GM21423 (cell line): ENCODE results near the gene HGD.
"Not testable (repeated sequence)": the region's sequence is repeated elsewhere in the genome, so short reads cannot be mapped to it uniquely, and the experiment has no call there.

Experiments used
- ATAC-seq: cut with Tn5 transposase; IDR thresholded peaks from one replicate; pipeline ENCODE4 v1.9.1; 2021; ENCODE audit warnings: mild to moderate bottlenecking, moderate library complexity; ENCODE audit not compliant: unreplicated experiment

The HGD gene, protein sequence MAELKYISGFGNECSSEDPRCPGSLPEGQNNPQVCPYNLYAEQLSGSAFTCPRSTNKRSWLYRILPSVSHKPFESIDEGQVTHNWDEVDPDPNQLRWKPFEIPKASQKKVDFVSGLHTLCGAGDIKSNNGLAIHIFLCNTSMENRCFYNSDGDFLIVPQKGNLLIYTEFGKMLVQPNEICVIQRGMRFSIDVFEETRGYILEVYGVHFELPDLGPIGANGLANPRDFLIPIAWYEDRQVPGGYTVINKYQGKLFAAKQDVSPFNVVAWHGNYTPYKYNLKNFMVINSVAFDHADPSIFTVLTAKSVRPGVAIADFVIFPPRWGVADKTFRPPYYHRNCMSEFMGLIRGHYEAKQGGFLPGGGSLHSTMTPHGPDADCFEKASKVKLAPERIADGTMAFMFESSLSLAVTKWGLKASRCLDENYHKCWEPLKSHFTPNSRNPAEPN

DNA sequence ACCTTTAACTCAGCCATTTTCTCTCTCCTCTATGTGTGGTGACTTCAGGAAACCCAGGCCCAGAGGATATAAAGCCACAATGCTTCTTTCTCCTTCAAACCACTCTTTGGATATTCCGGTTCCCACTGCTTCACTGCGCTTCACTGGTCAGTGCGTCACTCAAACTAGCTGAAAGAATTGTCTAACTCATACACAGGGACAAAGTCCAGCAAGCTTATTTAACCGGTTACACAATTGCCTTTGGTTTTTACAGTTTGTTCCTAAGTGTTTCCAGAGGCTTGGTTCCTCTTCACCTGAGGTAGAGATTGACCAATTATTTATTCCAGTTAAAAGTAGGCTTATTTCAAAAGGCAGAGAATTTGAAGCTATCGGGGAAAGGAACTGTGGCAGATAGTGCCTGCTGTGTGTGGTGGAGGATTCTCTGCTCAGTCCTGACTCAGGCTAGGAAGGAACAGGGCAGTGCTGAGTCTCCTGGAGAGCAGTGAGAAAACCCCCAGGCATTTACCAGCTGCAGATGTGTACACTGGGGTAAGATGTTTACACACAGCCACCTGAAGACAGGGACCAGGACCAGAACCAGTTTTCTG is at the start of gene HGD:
HGD (minus strand) TSS at position 145 of the 587 bp plus-strand sequence; CDS start at position 17, 128 bp downstream.
- ATAC-seq, result no peak

DNA sequence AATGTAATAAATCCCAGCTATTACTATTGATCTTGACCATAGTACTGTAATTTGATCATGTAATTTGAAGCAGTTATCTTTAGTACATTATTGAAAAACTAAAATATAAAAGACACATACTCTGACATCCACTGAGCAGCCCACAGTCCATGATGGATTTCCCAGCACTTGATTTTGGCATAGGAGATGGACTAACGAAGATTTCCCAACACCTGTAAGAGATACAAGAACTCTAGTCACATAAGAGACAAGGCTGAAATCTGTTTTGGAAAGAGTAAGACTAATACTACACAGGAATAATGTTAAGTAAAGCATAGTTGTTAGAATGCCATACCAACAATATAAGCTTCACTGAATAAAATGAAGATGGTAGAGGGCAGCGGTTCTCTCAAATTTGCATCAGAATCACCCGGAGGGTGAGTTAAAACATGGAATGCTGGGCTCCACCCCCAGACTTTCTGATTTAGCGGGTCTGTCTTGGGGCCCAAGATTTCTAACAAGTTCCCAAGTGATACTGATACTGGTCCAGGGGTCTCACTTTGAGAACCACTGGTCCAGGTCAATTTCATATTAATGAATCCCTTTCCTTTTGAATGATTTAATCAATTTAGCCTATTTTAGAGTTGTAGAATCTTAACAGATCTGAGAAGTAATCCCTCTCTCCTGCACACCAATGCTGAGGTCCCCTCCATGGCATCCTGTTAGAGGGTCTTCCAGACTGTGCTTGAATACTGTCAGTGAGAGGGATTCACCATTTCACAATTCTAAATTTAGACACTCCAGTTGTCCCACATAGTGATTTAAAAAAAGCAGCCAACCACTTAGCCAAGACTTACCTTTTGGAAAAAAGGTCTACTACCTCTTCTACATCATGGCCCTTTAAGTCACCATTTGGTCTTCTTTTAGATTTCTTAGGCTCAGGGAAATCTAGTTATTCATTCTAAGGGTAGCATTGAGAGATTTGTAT is 48.8 kb upstream of the HGD start:
- no peak for ATAC-seq

DNA sequence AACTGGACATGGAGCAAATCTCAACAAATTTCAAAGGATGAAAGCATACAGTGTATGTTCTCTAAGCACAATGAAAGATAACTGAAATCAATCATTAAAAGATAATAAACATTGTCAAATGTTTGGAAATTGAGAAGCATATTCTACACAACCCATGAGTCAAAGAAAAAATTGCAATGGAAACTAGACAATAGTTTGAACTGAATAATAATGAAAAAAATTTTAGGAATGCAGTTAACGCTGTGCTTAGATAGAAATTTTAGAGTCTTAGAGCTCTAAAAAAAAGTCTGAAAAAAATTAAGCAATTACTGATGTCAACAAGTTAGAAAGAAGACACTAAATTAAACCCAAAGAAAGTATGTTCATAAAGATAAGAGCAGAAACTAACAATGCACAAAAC is 44.8 kb upstream of the HGD start:
- no peak for ATAC-seq

DNA sequence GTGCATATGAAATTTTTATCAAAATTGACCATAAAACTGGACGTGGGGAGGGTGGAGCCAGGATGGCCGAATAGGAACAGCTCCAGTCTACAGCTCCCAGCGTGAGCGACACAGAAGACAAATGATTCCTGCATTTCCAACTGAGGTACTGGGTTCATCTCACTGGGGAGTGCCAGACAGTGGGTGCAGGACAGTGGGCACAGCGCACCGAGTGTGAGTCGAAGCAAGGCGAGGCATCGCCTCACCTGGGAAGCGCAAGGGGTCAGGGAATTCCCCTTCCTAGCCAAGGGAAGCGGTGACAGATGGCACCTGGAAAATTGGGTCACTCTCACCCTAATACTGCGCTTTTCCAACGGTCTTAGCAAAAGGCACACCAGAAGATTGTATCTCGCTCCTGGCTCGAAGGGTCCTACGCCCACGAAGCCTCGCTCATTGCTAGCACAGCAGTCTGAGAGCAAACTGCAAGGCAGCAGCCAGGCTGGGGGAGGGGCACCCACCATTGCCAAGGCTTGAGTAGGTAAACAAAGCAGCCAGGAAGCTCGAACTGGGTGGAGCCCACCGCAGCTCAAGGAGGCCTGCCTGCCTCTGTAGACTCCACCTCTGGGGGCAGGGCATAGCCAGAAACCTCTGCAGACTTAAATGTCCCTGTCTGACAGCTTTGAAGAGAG is 37.3 kb upstream of the HGD start:
- not testable (repeated sequence) for ATAC-seq

DNA sequence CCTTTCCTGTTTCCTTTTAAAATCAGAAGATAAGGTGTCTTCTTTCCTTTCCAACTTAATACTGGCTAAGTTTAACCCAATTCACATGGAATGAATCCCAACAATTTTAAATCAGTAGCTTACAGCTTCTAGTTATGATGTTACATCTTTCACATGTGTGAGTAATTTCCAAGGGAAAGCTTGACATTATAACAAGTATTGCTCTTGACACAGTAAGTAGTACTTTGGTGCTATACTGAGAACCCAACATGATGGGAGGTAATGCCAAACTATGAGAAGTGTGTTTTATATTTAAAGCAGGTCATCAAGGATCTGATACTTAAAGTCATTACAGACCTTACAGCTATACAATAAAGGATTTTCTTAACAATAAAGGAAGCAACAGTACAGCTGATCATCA is 31.2 kb upstream of the HGD start:
- ATAC-seq, result no peak

DNA sequence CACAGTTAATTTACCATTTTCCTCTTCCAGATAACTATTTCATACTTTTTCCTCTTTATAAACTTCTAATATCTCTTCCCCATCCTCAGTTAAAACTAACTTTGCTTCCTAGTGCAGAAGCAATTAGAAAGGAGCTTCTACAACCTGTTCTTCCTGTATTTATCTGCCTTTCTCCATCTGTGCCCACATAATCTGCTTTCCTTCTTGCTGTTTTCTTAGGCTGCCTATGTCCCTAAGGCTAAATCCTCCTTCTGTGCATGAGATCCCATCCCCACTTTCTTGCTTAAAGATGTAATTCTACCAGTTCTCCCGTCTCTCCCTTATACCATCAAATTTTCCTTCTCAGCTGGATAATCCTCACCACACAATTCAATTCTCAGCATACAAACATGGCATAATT is 28.3 kb upstream of the HGD start:
- no peak for ATAC-seq

DNA sequence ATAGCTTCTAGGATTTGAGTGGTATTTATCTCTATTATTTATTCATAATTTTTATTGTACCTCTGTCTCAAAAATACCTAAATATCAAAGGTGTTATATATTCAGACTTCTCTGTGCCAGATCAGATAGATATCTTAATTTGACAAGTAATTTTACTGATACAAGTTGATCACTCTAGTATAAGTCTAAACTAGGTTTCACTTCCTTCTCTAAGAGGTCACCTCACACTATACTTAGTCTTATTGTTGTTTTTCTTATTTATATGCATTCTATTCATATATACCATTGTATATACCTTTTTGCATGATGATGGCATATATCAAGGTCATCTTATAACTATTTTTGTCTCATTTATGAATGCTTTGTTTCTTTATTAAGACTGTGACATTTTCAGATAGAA is 26.4 kb upstream of the HGD start:
- ATAC-seq, result no peak

DNA sequence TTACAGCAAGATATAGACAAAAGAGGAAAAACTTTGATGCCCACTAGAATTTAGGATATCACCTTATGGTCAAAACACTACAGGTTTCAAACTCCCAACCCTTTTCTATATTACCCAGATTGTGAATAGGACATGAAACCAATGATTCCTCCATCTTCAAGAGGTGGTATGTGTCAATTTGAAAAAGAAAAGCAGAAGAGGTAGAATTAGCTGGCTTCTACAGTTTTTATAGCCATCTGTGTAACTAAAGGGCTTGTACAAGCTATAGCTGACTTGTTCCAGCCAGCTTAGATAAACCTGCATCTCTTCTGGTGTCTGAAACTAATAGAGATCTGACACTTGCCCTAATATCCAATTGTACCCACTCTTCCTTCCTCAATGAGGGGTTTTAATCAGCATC is 24.9 kb upstream of the HGD start:
- no peak for ATAC-seq

DNA sequence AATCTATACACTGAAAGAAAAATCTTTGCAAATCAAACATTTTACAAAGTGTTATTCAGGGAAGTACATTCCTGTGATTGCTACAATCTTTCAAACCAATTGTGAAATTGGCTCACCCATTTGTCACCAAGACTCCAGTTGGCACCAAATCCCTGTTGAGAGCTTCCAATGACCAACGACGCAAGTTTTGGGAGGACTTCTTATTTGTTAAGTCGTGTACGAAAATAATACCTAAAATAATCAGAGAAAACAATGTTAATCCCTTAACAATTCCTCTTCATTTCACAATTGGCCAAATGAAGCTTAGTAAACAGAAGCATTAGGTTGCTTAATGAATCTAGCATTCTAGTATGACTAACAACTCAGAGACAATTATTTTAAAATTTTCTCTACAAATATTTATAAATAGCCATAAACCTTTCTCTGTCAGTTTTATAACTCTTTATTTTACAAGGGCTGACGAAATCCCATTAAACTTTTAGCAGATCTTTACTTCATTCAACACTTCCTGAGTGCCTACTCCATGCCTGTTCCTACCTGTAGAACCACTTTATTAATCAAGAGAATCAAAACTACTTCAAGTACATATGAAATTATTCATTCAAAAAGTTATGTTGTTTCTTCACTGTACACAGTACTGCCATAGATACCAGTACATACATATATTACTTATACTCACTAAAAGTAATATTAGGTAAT is 24.0 kb upstream of the HGD start:
- no peak for ATAC-seq

DNA sequence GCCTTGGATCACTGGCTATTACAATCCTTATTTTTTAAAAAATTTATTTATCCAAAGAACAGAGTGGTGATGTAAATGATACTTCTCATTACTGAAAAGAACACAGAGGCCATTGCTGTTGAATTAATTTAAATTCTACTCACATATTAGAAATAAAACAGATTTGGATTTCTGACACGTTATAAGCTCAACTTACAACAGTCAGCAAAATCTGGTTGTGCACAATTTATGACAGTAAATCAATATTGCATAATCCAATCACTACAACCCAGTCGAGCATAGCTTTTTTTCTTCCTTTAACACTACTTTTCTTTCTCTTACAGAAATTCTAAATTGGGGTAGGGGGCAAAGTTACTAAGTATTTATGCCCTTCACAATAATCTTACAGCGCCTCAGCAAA is 17.3 kb upstream of the HGD start:
- ATAC-seq, result no peak

DNA sequence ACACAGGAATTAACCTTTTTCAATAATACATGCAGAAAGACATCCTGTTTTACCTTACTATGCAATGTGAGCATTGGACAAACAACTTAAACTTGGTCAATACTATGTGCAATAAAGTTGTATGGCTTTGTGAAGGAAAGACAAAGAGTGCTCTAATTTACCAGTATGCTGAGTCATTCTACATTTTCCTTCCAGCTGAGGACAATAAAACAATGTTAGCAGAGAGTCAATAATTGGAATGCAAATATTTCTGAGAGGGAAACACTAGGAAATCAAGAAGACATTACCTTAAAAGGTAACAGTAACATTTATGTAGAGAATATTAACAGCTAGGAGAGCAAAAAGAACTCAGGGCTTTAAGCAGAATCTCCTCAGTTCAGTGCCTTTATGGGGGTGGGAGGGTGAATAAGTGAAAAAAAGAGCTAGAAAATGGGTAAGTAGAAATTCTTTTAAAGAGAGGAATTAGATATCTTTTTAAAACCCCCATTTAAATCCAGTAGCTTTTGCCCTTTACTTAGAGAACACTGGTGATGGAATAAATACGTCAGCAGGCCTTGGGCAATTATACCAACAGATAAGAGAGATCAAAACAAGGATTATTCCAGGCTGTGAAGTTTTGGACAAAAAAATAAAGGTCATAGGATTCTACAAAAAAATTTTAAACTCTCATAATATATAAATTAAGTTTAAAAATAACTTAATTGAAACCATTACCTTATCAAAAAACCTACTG is 11.6 kb upstream of the HGD start:
- no peak for ATAC-seq

DNA sequence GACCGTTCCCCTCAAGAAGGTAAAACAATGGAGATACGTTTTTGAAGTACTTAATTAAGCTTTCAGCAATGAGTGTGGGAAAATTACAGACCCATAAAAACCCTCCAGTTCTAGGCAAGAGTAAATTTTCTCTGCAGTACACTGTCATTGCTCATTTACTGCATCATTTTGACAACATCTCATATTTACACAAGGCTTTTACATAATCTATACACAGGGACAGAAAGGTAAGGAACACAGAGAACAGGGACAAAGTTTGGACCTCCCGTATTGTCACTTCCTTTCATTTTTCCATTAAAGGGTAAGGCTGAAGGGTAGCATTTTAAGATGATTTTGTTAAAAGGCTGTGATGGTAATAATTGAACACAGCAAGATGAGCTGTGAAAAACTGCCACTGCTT is 7.4 kb upstream of the HGD start:
- ATAC-seq, result no peak

DNA sequence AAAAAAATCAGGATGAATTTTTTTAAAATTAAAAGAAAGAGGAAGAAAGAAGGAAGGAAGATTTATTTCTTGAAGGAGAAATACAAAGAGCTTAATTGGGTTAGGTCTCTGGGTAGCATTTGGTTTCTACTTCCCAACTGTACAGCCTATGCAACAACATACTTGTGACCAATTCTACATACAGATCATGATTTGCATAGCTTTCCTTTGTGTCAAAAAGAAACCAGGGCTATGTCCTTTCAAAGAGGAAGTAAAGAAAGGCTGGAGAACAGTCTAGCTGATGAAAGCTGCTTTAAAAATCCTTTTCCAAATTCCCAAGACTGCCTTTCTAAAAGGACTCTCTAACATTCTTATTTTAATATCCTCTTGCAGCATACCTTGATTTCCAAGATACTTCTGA is 6.1 kb upstream of the HGD start:
- ATAC-seq, result peak; percentile 100

DNA sequence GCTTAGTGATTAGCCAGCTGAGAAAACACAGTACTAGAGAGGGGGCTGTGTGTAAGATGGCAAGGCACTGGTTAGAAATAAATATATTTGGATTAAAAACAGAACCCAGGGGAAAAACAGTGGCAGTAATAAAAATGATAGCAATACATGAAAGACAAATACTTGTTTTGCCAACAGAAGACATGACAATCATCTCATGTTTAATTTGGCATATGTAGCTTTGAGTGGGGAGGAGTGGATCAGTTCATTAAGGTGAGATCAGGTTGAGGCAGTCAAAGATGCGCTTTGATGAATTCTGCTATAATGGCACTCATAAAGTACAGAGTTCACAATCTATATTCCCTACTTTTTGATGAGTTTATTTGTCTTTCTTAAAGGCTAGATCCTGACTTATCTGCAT is 3.4 kb upstream of the HGD start:
- no peak for ATAC-seq

DNA sequence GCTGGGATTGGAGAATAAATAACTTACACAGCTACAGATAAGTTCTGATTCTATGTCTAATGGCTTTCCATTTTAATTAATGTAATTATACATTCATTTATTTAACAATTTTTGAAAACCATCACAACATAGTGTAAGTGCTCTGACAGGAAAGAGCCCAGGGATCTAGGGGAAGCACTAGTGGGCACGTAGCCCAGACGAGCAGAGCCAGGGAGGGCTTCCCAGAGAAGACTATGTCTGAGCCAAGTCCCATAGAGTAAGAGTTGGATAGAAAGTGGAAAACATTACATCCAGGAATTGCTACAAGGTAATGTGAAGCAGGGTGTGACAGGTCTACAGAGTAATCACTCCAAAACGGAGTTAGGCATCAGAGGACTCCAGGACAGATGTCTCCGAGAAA is 2.9 kb upstream of the HGD start:
- ATAC-seq, result no peak

DNA sequence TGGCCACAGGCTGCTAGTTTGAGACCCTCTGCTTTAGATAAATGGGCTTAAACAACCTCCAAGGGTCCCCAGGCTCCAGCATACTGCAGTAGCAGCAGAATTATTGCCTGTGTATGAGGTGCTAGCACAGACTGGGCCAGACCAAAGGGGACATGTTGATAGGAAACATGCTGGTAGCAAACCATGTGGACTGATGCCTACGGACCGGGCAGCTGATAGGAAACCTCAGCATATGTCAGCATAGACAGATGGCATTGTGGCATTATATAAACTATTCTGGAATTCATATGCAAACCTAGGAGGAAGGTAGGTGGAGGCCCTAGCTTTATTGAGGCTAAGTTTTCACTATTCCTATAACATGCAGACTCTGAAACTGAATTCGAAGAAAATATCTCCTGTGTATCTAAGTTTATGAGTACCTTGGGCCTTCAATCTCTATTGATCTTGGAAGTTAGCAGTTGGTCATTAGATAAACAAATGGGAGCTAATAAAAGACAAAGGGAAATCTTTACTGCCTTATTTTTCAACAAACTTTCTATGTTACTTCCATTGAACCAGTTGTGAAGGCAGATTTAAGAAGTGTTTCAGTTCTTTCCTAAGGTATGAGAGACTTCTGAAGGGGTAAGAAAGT is 1.7 kb upstream of the HGD start:
- no peak for ATAC-seq

DNA sequence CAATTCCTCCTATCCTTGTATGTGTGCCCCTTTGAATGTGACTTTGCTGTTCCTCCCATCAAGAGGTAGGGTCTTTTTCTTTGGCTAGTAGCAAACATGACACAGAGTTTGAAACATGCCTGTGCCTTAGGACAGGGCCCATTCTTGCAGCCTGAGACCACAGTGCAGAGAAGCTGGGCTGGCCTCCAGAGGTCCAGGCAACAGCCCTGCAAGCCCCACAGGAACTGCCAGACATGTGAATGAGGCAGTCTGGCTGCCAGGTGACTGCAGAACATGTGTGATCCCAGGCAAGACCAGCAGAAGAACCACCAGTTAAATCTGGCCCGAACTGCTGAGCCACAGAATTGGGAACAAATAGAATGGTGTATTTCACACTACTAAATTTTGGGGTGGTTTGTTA is 1.2 kb upstream of the HGD start:
- no peak for ATAC-seq

DNA sequence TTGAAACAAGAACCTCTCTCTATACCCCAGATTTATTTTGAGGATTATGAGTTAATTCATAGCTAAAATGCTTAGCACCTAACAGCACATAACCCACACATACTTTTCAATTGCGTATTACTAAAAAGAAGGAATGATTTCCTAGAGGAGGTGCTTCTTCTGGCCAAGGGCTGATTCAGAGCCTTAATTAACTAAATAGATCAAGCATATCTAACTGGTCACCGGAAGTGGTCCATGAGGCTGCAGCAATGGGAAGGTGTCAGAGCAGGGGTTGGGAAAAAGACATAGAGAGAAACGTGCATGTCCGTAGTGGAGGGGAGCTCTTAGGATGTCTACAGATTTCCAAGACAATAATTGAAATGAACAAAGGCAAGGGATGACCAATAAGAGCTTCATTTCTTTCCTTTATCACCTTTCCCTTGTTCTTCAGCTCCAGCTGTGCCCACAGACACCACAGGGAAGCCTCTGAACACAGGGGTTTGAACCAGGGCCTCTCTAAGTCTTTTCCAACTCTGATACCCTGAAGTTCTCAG is 467 bp downstream of the HGD start:
- ATAC-seq, result no peak

DNA sequence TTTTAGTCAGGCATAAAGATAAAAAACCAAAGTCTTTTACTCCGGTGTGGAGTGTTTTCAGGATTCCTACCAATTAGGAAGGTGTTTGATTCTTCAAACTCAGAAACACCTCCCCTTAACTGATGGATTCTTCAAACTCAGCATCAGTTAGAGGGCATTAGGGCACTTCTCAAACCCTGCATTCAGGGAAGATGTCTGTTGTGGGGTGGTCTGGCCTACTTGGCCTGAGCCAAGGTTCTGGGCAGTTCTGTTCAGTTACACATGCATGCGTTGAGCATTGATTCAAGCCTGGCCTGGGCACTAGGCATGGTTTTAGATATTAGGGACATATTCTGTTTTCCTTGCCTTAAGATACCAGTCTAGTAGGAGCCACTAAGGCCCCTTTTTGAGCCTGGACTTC is 1.0 kb downstream of the HGD start:
- ATAC-seq, result no peak
